Osteocyte (in vitro differentiated cells): ENCODE measurements around the gene CYFIP1. TPM values are rescaled to one million over a fixed set of nuclear protein-coding genes. Genes with fewer than 3 reads are reported as not detected.

ENCODE experiments used
- DNase-seq: peaks from one replicate; pipeline ENCODE4 v3.0.0; 2021; ENCODE audit warnings: mixed read lengths; ENCODE audit not compliant: unreplicated experiment; ENCODE audit errors: extremely low spot score
- H3K27ac Mint-ChIP-seq: one replicate; pipeline ENCODE4 v1.8.0; 2021; ENCODE audit warnings: mild to moderate bottlenecking, mixed read lengths; ENCODE audit not compliant: unreplicated experiment
- H3K27me3 Mint-ChIP-seq: one replicate; pipeline ENCODE4 v1.8.0; 2021; ENCODE audit warnings: mixed read lengths; ENCODE audit not compliant: unreplicated experiment
- H3K36me3 Mint-ChIP-seq: one replicate; pipeline ENCODE4 v1.8.0; 2021; ENCODE audit warnings: mixed read lengths; ENCODE audit not compliant: unreplicated experiment
- H3K4me1 Mint-ChIP-seq: one replicate; pipeline ENCODE4 v1.8.0; 2021; ENCODE audit warnings: mixed read lengths; ENCODE audit not compliant: unreplicated experiment
- H3K4me3 Mint-ChIP-seq: one replicate; pipeline ENCODE4 v1.8.0; 2021; ENCODE audit warnings: mild to moderate bottlenecking, moderate library complexity, mixed read lengths; ENCODE audit not compliant: unreplicated experiment
- H3K9me3 Mint-ChIP-seq: one replicate; pipeline ENCODE4 v1.8.0; 2021; ENCODE audit warnings: mixed read lengths; ENCODE audit not compliant: unreplicated experiment
- total RNA-seq: library from RNA; stranded (reverse); gene quantifications from 2 replicates; pipeline ENCODE4 v1.2.1, GENCODE V29; 2021
- TF ChIP-seq, protein P1 (sequence below): fragments of 200-600 bp; sonication (generic); IDR thresholded peaks from 2 replicates; pipeline ENCODE4 v1.5.0; 2021; ENCODE audit warnings: antibody characterized with exemption, mild to moderate bottlenecking, moderate library complexity

CYFIP1 gene
- total RNA-seq, 1 donor from 2014 or later: 118 TPM

DNA sequence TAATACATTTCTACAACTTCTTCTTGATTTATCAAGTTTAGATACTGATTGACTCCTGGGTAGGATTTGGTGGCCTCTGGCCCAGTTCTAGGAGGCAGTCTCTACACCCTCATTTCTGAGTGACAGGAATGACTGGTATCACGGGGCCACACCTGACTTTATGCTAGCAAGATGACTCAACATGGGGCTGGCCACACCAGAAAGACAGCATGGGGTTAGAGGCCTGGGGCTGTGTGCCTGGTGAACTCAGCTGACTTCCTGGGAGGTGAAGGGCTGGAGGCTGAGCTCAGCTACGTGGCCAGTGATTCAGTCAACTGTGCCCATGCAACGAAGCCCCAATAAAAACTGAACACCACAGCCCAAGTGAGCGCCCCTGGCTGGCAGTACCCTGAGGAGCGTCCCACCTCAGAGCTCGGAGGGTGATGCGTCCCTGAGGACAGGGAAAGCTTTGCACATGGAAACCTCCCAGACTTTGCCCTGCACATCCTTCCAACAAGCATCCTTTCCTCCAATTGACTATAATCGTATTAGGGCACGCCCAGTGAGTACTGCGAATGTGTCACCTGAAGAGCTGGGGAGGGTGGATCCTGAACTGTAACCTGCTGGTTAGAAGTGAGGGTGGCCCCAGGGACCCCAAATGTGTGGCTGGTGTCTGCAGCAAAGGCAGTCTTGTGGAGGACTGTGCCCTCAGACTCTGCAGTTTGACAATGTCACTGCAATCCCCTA lies 84.5 kb downstream of the CYFIP1 start:
- DNase-seq: no peak
- Mint-ChIP-seq H3K9me3 (no peaks in the 10 kb centered on the region), H3K4me3 (no peak overlapping the region), H3K27ac (no peak overlapping the region), H3K36me3 (peaks cover 35% of the 10 kb centered on the region), H3K4me1 (peaks cover 10% of the 10 kb centered on the region), H3K27me3 (no peaks in the 10 kb centered on the region)
- TF ChIP-seq, protein P1, sequence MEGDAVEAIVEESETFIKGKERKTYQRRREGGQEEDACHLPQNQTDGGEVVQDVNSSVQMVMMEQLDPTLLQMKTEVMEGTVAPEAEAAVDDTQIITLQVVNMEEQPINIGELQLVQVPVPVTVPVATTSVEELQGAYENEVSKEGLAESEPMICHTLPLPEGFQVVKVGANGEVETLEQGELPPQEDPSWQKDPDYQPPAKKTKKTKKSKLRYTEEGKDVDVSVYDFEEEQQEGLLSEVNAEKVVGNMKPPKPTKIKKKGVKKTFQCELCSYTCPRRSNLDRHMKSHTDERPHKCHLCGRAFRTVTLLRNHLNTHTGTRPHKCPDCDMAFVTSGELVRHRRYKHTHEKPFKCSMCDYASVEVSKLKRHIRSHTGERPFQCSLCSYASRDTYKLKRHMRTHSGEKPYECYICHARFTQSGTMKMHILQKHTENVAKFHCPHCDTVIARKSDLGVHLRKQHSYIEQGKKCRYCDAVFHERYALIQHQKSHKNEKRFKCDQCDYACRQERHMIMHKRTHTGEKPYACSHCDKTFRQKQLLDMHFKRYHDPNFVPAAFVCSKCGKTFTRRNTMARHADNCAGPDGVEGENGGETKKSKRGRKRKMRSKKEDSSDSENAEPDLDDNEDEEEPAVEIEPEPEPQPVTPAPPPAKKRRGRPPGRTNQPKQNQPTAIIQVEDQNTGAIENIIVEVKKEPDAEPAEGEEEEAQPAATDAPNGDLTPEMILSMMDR: no peak

DNA sequence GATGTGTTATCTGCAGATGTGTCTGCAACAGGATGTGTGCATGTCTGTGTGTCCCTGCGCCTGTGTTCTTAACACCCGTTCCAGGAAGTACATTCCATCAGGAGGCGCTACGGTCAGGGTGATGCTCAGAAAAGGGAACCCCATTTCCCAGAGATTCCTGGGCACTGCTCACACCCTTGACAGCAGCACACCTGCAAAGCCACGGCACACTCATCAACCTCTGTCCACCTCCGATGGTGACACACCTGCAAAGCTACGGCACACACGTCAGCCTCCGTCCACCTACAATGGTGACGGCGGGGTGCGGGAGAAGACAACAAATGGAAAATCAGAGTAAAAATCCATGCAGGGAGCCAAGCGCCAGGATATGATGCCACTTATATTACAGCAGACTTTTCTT lies 86.3 kb downstream of the CYFIP1 start:
- TF ChIP-seq, protein P1: no peak
- no peaks in the 10 kb centered on the region for H3K9me3 Mint-ChIP-seq
- H3K4me3 Mint-ChIP-seq: no peak overlapping the region
- peaks cover 10% of the 10 kb centered on the region for H3K4me1 Mint-ChIP-seq
- peaks cover 30% of the 10 kb centered on the region for H3K36me3 Mint-ChIP-seq
- H3K27me3 Mint-ChIP-seq: no peaks in the 10 kb centered on the region
- H3K27ac Mint-ChIP-seq: no peak overlapping the region
- DNase-seq: no peak

DNA sequence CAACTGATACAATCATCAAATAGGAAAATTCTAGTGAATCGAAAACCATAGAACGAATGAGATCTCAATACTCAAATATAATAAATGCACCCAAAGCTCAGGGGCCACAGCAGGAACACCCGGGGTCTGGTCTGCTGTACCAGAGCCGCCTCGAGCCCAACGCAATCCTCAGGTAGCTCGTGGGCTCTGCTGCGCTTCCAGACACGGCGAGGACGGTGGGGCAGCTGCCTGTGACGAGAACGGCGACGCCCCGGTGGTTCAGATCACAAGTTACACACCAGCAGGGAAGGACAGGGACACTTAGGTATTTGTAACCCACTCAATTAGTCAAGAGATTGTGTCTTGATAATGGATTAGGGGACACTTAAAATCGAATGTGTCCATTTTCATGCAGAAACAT lies 87.1 kb downstream of the CYFIP1 start:
- no peaks in the 10 kb centered on the region for H3K9me3 Mint-ChIP-seq
- no peak for DNase-seq
- H3K4me1 Mint-ChIP-seq: peaks cover 14% of the 10 kb centered on the region
- H3K4me3 Mint-ChIP-seq: no peak overlapping the region
- TF ChIP-seq, protein P1: no peak
- H3K36me3 Mint-ChIP-seq: peaks cover 31% of the 10 kb centered on the region
- no peak overlapping the region for H3K27ac Mint-ChIP-seq
- no peaks in the 10 kb centered on the region for H3K27me3 Mint-ChIP-seq

DNA sequence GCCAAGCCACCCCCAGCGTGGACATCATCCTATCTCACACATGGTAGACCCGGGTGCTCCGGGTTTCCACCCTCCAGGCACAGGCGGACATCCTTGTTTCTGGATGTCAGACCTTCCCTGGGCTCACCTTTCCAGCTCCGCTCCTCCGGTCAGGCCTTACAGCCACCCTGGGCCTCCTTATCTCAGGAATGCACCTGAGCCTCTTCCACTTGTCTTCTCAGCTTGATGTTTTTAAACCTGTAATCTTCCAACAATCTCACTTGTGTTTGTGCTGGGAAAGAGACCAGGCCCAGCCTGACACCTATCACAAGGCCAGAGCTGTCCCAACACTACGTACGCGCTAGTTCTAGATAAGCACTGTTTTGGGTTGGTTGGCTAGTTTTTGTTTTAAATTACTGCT lies 87.8 kb downstream of the CYFIP1 start:
- Mint-ChIP-seq H3K9me3 (no peaks in the 10 kb centered on the region), H3K4me1 (peaks cover 22% of the 10 kb centered on the region), H3K27ac (no peak overlapping the region), H3K27me3 (no peaks in the 10 kb centered on the region), H3K4me3 (no peak overlapping the region), H3K36me3 (peaks cover 31% of the 10 kb centered on the region)
- no peak for DNase-seq
- TF ChIP-seq, protein P1: no peak

DNA sequence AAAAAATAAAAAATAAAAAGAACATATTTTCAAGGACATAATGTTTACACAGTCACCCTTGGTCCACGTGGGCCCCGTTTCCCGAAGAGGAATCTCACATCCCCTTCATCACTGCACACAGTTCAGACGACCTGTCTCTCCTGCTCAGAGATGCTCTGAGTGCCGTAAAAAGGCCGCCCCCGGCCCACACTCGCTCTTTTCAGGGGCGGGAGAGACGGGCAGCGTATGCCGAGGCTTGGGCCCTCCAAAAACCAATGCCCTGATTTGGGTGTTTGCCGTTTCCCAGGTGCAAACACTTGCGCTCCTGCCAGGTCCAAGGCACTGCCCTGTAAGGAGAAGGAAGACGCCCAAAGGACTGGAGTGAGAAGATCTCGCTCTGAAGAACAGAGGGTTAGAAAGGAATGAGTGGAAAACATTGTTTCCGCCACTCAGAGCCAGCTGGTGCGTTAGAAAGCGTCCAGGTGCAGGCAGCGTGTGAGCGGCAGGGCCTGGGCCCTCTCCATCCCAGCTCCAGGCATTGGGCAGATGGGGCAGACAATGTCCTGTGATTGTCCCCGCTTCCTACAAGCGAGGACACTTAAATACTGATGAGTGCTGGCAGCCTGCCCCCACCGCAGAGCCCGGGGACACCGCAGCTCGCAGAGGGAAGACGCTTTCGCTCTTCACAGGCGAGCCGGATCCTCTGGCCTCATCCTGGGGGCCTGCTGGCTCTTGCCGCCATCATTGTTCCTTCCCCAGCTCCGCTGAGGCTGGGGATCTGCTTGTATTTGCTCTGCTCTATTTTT lies 88.5 kb downstream of the CYFIP1 start:
- H3K27ac Mint-ChIP-seq: no peak overlapping the region
- H3K4me1 Mint-ChIP-seq: peaks cover 25% of the 10 kb centered on the region
- H3K9me3 Mint-ChIP-seq: no peaks in the 10 kb centered on the region
- no peaks in the 10 kb centered on the region for H3K27me3 Mint-ChIP-seq
- H3K36me3 Mint-ChIP-seq: peaks cover 25% of the 10 kb centered on the region
- no peak for DNase-seq
- no peak overlapping the region for H3K4me3 Mint-ChIP-seq
- TF ChIP-seq, protein P1: no peak
